SK-N-SH (cell line): ENCODE data around the gene AAGAB. TPM values are rescaled to one million over a fixed set of nuclear protein-coding genes. Genes with fewer than 3 reads are reported as not detected.

ENCODE experiments used
- CTCF ChIA-PET: fragments of 300-600, 350-600 bp; formaldehyde crosslinking; extraction: SDS; loops from one replicate; lab custom pipeline; 2021; lab: Yijun Ruan, JAX
- POLR2A ChIA-PET: fragments of 350-600 bp; sonication (Branson Sonifier 250); formaldehyde crosslinking; extraction: SDS; loops from one replicate; lab custom pipeline; 2020; ENCODE audit warnings: antibody characterized with exemption, inconsistent platforms; lab: Yijun Ruan, JAX
- DNase-seq: peaks from one replicate; pipeline ENCODE4 v3.0.0; 2012
- H2AFZ ChIP-seq: fragments of 200-600 bp; sonication (generic); 2 replicates; pipeline ENCODE4 v1.8.1; 2016; ENCODE audit warnings: antibody characterized with exemption, mild to moderate bottlenecking, low read depth
- H3F3A ChIP-seq: fragments of 200-600 bp; sonication (generic); replicated peaks from 2 replicates; pipeline ENCODE3; 2016; ENCODE audit warnings: antibody characterized with exemption, mild to moderate bottlenecking; ENCODE audit not compliant: insufficient read depth
- H3K27ac ChIP-seq, 2 experiments: fragments of 200-500 bp in 1 of 2; fragments of 200-600 bp in 1 of 2; sonication (Bioruptor generic) in 1 of 2; sonication (generic), shearing (Covaris generic) in 1 of 2; 2 replicates each; pipeline versions ENCODE4 v1.5.1 to v1.6.1; 2014 to 2016; ENCODE audit warnings: low read depth in 2 of 2, inconsistent platforms in 1 of 2, low read length in 1 of 2, mild to moderate bottlenecking in 1 of 2, mixed read lengths in 1 of 2
- H3K27me3 ChIP-seq: fragments of 200-600 bp; sonication (generic), shearing (Covaris generic); 2 replicates; pipeline ENCODE4 v1.6.1; 2016; ENCODE audit warnings: mixed run types; ENCODE audit not compliant: insufficient read depth
- H3K36me3 ChIP-seq, 2 experiments: fragments of 200-500 bp in 1 of 2; fragments of 200-600 bp in 1 of 2; sonication (Bioruptor generic) in 1 of 2; sonication (generic) in 1 of 2; replicated peaks in 1 of 2; 2 replicates each; pipeline versions ENCODE3 to v1.5.1; 2014 to 2016; ENCODE audit warnings: low read length in 1 of 2, mild to moderate bottlenecking in 1 of 2; ENCODE audit not compliant: insufficient read depth in 2 of 2, control insufficient read depth in 1 of 2
- H3K4me1 ChIP-seq, 2 experiments: fragments of 200-500 bp in 1 of 2; fragments of 200-600 bp in 1 of 2; sonication (Bioruptor generic) in 1 of 2; sonication (generic), shearing (Covaris generic) in 1 of 2; 2 replicates each; pipeline versions ENCODE4 v1.5.1 to v1.6.1; 2014 to 2016; ENCODE audit warnings: low read depth in 1 of 2, low read length in 1 of 2, mixed run types in 1 of 2; ENCODE audit not compliant: insufficient read depth in 2 of 2, control insufficient read depth in 1 of 2
- H3K4me2 ChIP-seq: fragments of 200-600 bp; sonication (generic), shearing (Covaris generic); 2 replicates; pipeline ENCODE4 v1.6.1; 2017; ENCODE audit warnings: mixed run types
- H3K4me3 ChIP-seq, 2 experiments: fragments of 200-500 bp in 1 of 2; fragments of 200-600 bp in 1 of 2; sonication (Bioruptor generic) in 1 of 2; sonication (generic), shearing (Covaris generic) in 1 of 2; 2 replicates each; pipeline versions ENCODE4 v1.5.1 to v1.8.1; 2014 to 2016; ENCODE audit warnings: low read depth in 2 of 2, inconsistent platforms in 1 of 2, low read length in 1 of 2, mild to moderate bottlenecking in 1 of 2, mixed read lengths in 1 of 2, moderate library complexity in 1 of 2
- H3K79me2 ChIP-seq: fragments of 200-600 bp; sonication (generic); 2 replicates; pipeline ENCODE4 v1.8.1; 2017; ENCODE audit warnings: mild to moderate bottlenecking; ENCODE audit not compliant: insufficient read depth
- H3K9ac ChIP-seq: fragments of 200-600 bp; sonication (generic); 2 replicates; pipeline ENCODE4 v1.6.1; 2017; ENCODE audit warnings: mixed run types
- H3K9me2 ChIP-seq: fragments of 200-600 bp; sonication (generic); 2 replicates; pipeline ENCODE4 v1.6.1; 2017; ENCODE audit warnings: mixed run types
- H3K9me3 ChIP-seq: fragments of 200-600 bp; sonication (generic); 2 replicates; pipeline ENCODE4 v1.6.1; 2017; ENCODE audit warnings: mixed run types, mild to moderate bottlenecking, moderate library complexity
- H4K20me1 ChIP-seq: fragments of 200-600 bp; sonication (generic); 2 replicates; pipeline ENCODE4 v1.6.1; 2017; ENCODE audit warnings: mild to moderate bottlenecking, mixed run types; ENCODE audit not compliant: insufficient read depth
- ELF1 ChIP-seq: IDR thresholded peaks from 2 replicates; pipeline ENCODE4 v1.4.0; 2012
- EP300 ChIP-seq, 2 experiments: IDR thresholded peaks; 2 replicates each; pipeline versions ENCODE4 v1.4.0 to v1.6.1; 2012; ENCODE audit warnings: borderline replicate concordance in 1 of 2, low read depth in 1 of 2, low read length in 1 of 2
- FOXM1 ChIP-seq: IDR thresholded peaks from 2 replicates; pipeline ENCODE4 v1.4.0; 2012; ENCODE audit warnings: low read depth, mild to moderate bottlenecking
- GABPA ChIP-seq: IDR thresholded peaks from 2 replicates; pipeline ENCODE4 v1.4.0; 2012; ENCODE audit warnings: low read depth, mild to moderate bottlenecking
- IRF3 ChIP-seq: fragments of 150-350 bp; IDR thresholded peaks from 2 replicates; pipeline ENCODE4 v1.6.1; 2016; ENCODE audit warnings: mild to moderate bottlenecking, low read depth, low read length
- JUND ChIP-seq: IDR thresholded peaks from 2 replicates; pipeline ENCODE4 v1.4.0; 2012
- MAX ChIP-seq: IDR thresholded peaks from 2 replicates; pipeline ENCODE4 v1.4.0; 2012; ENCODE audit warnings: low read depth
- MEF2A ChIP-seq: IDR thresholded peaks from 2 replicates; pipeline ENCODE4 v1.4.0; 2012; ENCODE audit warnings: low read depth, borderline replicate concordance
- MXI1 ChIP-seq: IDR thresholded peaks from 2 replicates; pipeline ENCODE4 v1.6.1; 2012; ENCODE audit warnings: mild to moderate bottlenecking, low read depth, low read length, improper control_type of control experiment
- NRF1 ChIP-seq: IDR thresholded peaks from 2 replicates; pipeline ENCODE4 v1.6.1; 2012; ENCODE audit warnings: low read depth, mild to moderate bottlenecking, low read length
- PBX3 ChIP-seq: IDR thresholded peaks from 2 replicates; pipeline ENCODE4; 2012
- POLR2AphosphoS5 ChIP-seq: IDR thresholded peaks from 2 replicates; pipeline ENCODE4 v1.6.1; 2012; ENCODE audit warnings: low read depth, low read length
- RAD21 ChIP-seq: IDR thresholded peaks from 2 replicates; pipeline ENCODE4 v1.6.1; 2012; ENCODE audit warnings: mild to moderate bottlenecking, low read length
- RCOR1 ChIP-seq: fragments of 150-350 bp; IDR thresholded peaks from 2 replicates; pipeline ENCODE4 v1.6.1; 2017; ENCODE audit warnings: antibody characterized with exemption, low read length
- REST ChIP-seq: IDR thresholded peaks from 2 replicates; pipeline ENCODE4 v1.6.1; 2012; ENCODE audit warnings: mild to moderate bottlenecking, low read depth, low read length, moderate library complexity
- SIN3A ChIP-seq: IDR thresholded peaks from 2 replicates; pipeline ENCODE4 v1.6.1; 2012; ENCODE audit warnings: low read depth, mild to moderate bottlenecking, low read length, moderate library complexity, borderline replicate concordance
- SMC3 ChIP-seq: IDR thresholded peaks from 2 replicates; pipeline ENCODE4 v1.6.1; 2012; ENCODE audit warnings: low read depth, low read length, improper control_type of control experiment
- TAF1 ChIP-seq: IDR thresholded peaks from 2 replicates; pipeline ENCODE4 v1.6.1; 2012; ENCODE audit warnings: low read depth, mild to moderate bottlenecking, low read length, moderate library complexity, borderline replicate concordance
- TEAD4 ChIP-seq: IDR thresholded peaks from 2 replicates; pipeline ENCODE4 v1.4.0; 2012; ENCODE audit warnings: mild to moderate bottlenecking, borderline replicate concordance; ENCODE audit not compliant: insufficient read depth
- WGBS: methylation state at CpG from one replicate; pipeline ENCODE4 v1.1.6; 2017; ENCODE audit warnings: low lambda C conversion rate; 5-methylcytosine and 5-hydroxymethylcytosine counted together
- polyA plus RNA-seq, 3 experiments: library from polyadenylated mRNA; depleted of rRNA; stranded (reverse); fragments of >200 nt; gene quantifications; 2 replicates each; pipeline ENCODE4 v1.2.3, GENCODE V29; 2012

The AAGAB gene
- polyA plus RNA-seq, 1 of the 3 experiments (the other 2 are of a cell fraction) = 24.9 TPM

GRCh38 chr15:67276666-67277065, 22.2 kb upstream of the AAGAB start:
- CTCF ChIA-PET = interaction anchor here (1.0 kb wide), 1 partner anchor 28 kb away, joined by 3 read pairs; no protein-coding TSS in a partner anchor
- Histone ChIP-seq H2AFZ (no peak overlapping the region), H3K79me2 (no peaks in the 10 kb centered on the region), H3F3A (no peaks in the 10 kb centered on the region), H3K9me3 (no peaks in the 10 kb centered on the region), H3K4me2 (no peak overlapping the region), H3K36me3 (peaks cover 0 to 2% of the 10 kb centered on the region in 2 experiments), H3K9ac (no peak overlapping the region), H3K27ac (no peak overlapping the region), H3K27me3 (no peaks in the 10 kb centered on the region), H3K9me2 (no peaks in the 10 kb centered on the region), H4K20me1 (no peaks in the 10 kb centered on the region), H3K4me3 (no peak overlapping the region), H3K4me1 (no peaks in the 10 kb centered on the region)
- POLR2A ChIA-PET = no interaction called here
- TF ChIP-seq SMC3 = no peak
- TF ChIP-seq TAF1 = no peak
- no peak for TF ChIP-seq SIN3A
- TF ChIP-seq MAX = no peak
- TF ChIP-seq GABPA = no peak
- TF ChIP-seq MXI1 = no peak
- TF ChIP-seq POLR2AphosphoS5 = no peak
- no peak for TF ChIP-seq JUND
- no peak for TF ChIP-seq IRF3
- no peak for DNase-seq
- 83% methylated on average over 1 of the region's 1 CpG for WGBS

GRCh38 chr15:67274236-67274635, 19.8 kb upstream of the AAGAB start:
- no peaks in the 10 kb centered on the region for H3K79me2 ChIP-seq
- no peak for DNase-seq
- H3K27me3 ChIP-seq = no peaks in the 10 kb centered on the region
- H4K20me1 ChIP-seq = no peaks in the 10 kb centered on the region
- H3K4me3 ChIP-seq = no peak overlapping the region
- no peak overlapping the region for H3K4me2 ChIP-seq
- ChIA-PET POLR2A (no interaction called here), CTCF (interaction anchor here (0.7 kb wide), 1 partner anchor 34 kb away, joined by 3 read pairs; no protein-coding TSS in a partner anchor)
- no peak overlapping the region for H3K27ac ChIP-seq
- WGBS = 96% methylated on average over 1 of the region's 1 CpG
- H3K9ac ChIP-seq = no peak overlapping the region
- no peak overlapping the region for H2AFZ ChIP-seq
- H3K9me3 ChIP-seq = no peaks in the 10 kb centered on the region
- peaks cover 0 to 2% of the 10 kb centered on the region in 2 experiments for H3K36me3 ChIP-seq
- H3K9me2 ChIP-seq = no peaks in the 10 kb centered on the region
- no peaks in the 10 kb centered on the region; a peak in 1 of 4 replicates for H3K4me1 ChIP-seq
- H3F3A ChIP-seq = no peaks in the 10 kb centered on the region
- no peak for TF ChIP-seq REST
- TF ChIP-seq PBX3 = no peak
- no peak for TF ChIP-seq MEF2A
- no peak for TF ChIP-seq TAF1
- no peak for TF ChIP-seq NRF1
- no peak for TF ChIP-seq JUND
- no peak for TF ChIP-seq MAX
- TF ChIP-seq SMC3 = no peak
- TF ChIP-seq IRF3 = no peak
- no peak for TF ChIP-seq EP300 (IDR thresholded peaks at IDR 0.05; ENCODE audit: borderline replicate concordance in 1 of 2, low read depth in 1 of 2, low read length in 1 of 2)
- TF ChIP-seq RAD21 = no peak
- TF ChIP-seq GABPA = no peak
- TF ChIP-seq RCOR1 = no peak
- TF ChIP-seq FOXM1 = no peak
- TF ChIP-seq TEAD4 = no peak
- TF ChIP-seq ELF1 = no peak
